Natural killer cell (primary cell): ENCODE data around the gene ACSS3. TPM values are rescaled to one million over a fixed set of nuclear protein-coding genes. Genes with fewer than 3 reads are reported as not detected.
"Not testable (repeated sequence)": the region's sequence is repeated elsewhere in the genome, so short reads cannot be mapped to it uniquely, and the experiment has no call there.

Experiments used
- ATAC-seq, 3 donors: fragments of 150-1000 bp in 2 of 3; fragments of 200-7000 bp in 1 of 3; cut with Tn5 transposase; 1 replicate in 1 of 3; 2 replicates in 2 of 3; pipeline ENCODE4 v1.10.0; 2021; ENCODE audit warnings: mild to moderate bottlenecking in 2 of 3, moderate library complexity in 2 of 3
- DNase-seq, 2 donors: peaks; one replicate each; pipeline versions ENCODE4 v3.0.0 to v3.0.0-alpha.2; 2013 to 2021; ENCODE audit warnings: mixed read lengths in 1 of 2
- H3K27ac ChIP-seq: one replicate; pipeline ENCODE4 v1.5.1; 2013; ENCODE audit warnings: mild to moderate bottlenecking, low read length
- H3K27me3 ChIP-seq: one replicate; pipeline ENCODE4 v1.6.1; 2013; ENCODE audit warnings: low read length; ENCODE audit not compliant: control insufficient read depth, insufficient read depth
- H3K36me3 ChIP-seq: one replicate; pipeline ENCODE4 v1.6.1; 2013; ENCODE audit warnings: low read length; ENCODE audit not compliant: control insufficient read depth, insufficient read depth
- H3K4me1 ChIP-seq: one replicate; pipeline ENCODE4 v1.6.1; 2013; ENCODE audit warnings: low read length; ENCODE audit not compliant: control insufficient read depth, insufficient read depth
- H3K4me3 ChIP-seq: one replicate; pipeline ENCODE4 v1.5.1; 2013; ENCODE audit warnings: low read length
- H3K9me3 ChIP-seq: one replicate; pipeline ENCODE4 v1.6.1; 2013; ENCODE audit warnings: low read length; ENCODE audit not compliant: control insufficient read depth, insufficient read depth
- H3K27ac Mint-ChIP-seq, 2 donors: one replicate each; pipeline ENCODE4 v1.8.0; 2022; ENCODE audit warnings: mild to moderate bottlenecking in 2 of 2, mixed read lengths in 2 of 2, moderate library complexity in 1 of 2
- H3K27me3 Mint-ChIP-seq, 2 donors: one replicate each; pipeline ENCODE4 v1.8.0; 2022; ENCODE audit warnings: low read depth in 2 of 2, mixed read lengths in 2 of 2
- H3K36me3 Mint-ChIP-seq: one replicate; pipeline ENCODE4 v1.8.0; 2022; ENCODE audit warnings: mixed read lengths
- H3K4me1 Mint-ChIP-seq, 2 donors: one replicate each; pipeline ENCODE4 v1.8.0; 2022; ENCODE audit warnings: mixed read lengths in 2 of 2
- H3K4me3 Mint-ChIP-seq: one replicate; pipeline ENCODE4 v1.8.0; 2022; ENCODE audit warnings: mild to moderate bottlenecking, moderate library complexity, mixed read lengths
- H3K9me3 Mint-ChIP-seq, 2 donors: one replicate each; pipeline ENCODE4 v1.8.0; 2022; ENCODE audit warnings: mixed read lengths in 2 of 2
- CTCF ChIP-seq: fragments of 200-600 bp; IDR thresholded peaks from one replicate; pipeline ENCODE4 v1.8.0; 2022; ENCODE audit warnings: antibody characterized with exemption
- WGBS: methylation state at CpG from one replicate; pipeline ENCODE4 v1.1.7; 2013; ENCODE audit warnings: missing lambda C conversion rate; ENCODE audit not compliant: insufficient coverage; 5-methylcytosine and 5-hydroxymethylcytosine counted together
- intact Hi-C: fragments of 100-400 bp; cut with micrococcal nuclease; formaldehyde crosslinking; loops from one replicate; pipeline ENCODE4 v1.14.2; 2022
- total RNA-seq, 4 donors: library from RNA; stranded (reverse); fragments of 120-200 nt in 1 of 4; gene quantifications; one replicate each; pipeline versions ENCODE4 v1.2.3 to v1.2.4, GENCODE V29; 2013 to 2022

ACSS3 gene
- total RNA-seq, 3 donors from 2014 or later (not counting 1 experiment from before 2014, with no cell fraction given), result 2.9 TPM; not detected in 2

GRCh38 chr12:81043979-81044740 lies 33.7 kb upstream of the ACSS3 start:
- intact Hi-C loops, result no loop called here
- H3K36me3 ChIP-seq, result no peaks in the 10 kb centered on the region
- H3K4me1 Mint-ChIP-seq, result no peaks in the 10 kb centered on the region
- no peaks in the 10 kb centered on the region for H3K27me3 Mint-ChIP-seq
- no peaks in the 10 kb centered on the region for H3K27me3 ChIP-seq
- ATAC-seq (no peak), DNase-seq (no peak)
- no peaks in the 10 kb centered on the region for H3K9me3 ChIP-seq
- H3K36me3 Mint-ChIP-seq, result no peaks in the 10 kb centered on the region
- TF ChIP-seq CTCF, result no peak
- H3K9me3 Mint-ChIP-seq, result peaks cover 6 to 16% of the 10 kb centered on the region in 2 donors
- WGBS, result 100% methylated on average over 1 of the region's 1 CpG
- H3K4me3 Mint-ChIP-seq, result no peak overlapping the region
- no peak overlapping the region for H3K27ac ChIP-seq
- H3K4me1 ChIP-seq, result no peaks in the 10 kb centered on the region
- no peak overlapping the region for H3K27ac Mint-ChIP-seq
- H3K4me3 ChIP-seq, result no peak overlapping the region

DNA sequence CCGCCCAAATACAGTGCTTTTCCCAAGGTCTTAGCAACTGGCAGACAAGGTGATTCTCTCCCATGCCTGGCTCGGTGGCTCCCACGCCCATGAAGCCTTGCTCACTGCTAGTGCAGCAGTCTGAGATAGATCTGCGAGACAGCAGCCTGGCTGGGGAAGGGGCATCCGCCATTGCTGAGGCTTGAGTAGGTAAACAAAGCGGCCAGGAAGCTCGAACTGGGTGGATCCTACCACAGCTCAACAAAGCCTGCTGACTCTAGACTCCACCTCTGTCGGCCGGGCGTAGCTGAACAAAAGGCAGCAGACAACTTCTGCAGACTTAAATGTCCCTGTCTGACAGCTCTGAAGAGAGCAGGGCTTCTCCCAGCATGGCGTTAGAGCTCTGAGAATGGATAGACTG lies 12.9 kb upstream of the ACSS3 start:
- H3K27me3 ChIP-seq, H3K27me3 Mint-ChIP-seq, ATAC-seq, intact Hi-C loops, H3K27ac ChIP-seq, H3K4me3 Mint-ChIP-seq, H3K9me3 ChIP-seq, H3K27ac Mint-ChIP-seq, H3K36me3 ChIP-seq, H3K4me1 Mint-ChIP-seq, H3K4me3 ChIP-seq, DNase-seq, H3K4me1 ChIP-seq, H3K36me3 Mint-ChIP-seq: not testable (repeated sequence)
- H3K9me3 Mint-ChIP-seq, result peaks cover 15 to 18% of the 10 kb centered on the region in 2 donors
- 89% methylated on average over 11 of the region's 11 CpGs for WGBS

DNA sequence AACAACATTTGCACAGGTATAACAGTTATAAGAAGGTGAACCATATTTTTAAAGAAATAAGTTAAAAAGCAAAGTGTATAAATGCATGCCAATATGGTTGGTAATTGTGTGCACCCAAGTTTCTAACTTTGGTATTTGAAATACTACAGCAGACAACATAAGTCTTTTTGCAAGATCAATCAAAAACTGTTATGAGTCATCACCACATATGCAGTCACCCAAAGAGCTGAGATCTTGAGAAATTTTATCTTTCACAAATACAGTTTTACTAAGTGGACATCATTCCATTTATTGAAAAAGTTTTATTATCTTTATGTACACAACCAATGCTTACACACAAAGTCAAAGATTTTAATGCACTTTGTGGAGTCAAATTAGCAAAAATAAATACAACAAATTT lies 7.0 kb upstream of the ACSS3 start:
- no peaks in the 10 kb centered on the region for H3K4me1 Mint-ChIP-seq
- H3K36me3 Mint-ChIP-seq, result no peaks in the 10 kb centered on the region
- Histone ChIP-seq H3K4me1 (no peaks in the 10 kb centered on the region), H3K36me3 (no peaks in the 10 kb centered on the region), H3K9me3 (no peaks in the 10 kb centered on the region), H3K27me3 (no peaks in the 10 kb centered on the region), H3K4me3 (no peak overlapping the region), H3K27ac (no peak overlapping the region)
- H3K27me3 Mint-ChIP-seq, result no peaks in the 10 kb centered on the region
- H3K27ac Mint-ChIP-seq, result no peak overlapping the region
- ATAC-seq, result no peak
- intact Hi-C loops, result no loop called here
- no peak for DNase-seq
- H3K9me3 Mint-ChIP-seq, result peaks cover 15 to 17% of the 10 kb centered on the region in 2 donors
- TF ChIP-seq CTCF, result no peak
- no peak overlapping the region for H3K4me3 Mint-ChIP-seq

DNA sequence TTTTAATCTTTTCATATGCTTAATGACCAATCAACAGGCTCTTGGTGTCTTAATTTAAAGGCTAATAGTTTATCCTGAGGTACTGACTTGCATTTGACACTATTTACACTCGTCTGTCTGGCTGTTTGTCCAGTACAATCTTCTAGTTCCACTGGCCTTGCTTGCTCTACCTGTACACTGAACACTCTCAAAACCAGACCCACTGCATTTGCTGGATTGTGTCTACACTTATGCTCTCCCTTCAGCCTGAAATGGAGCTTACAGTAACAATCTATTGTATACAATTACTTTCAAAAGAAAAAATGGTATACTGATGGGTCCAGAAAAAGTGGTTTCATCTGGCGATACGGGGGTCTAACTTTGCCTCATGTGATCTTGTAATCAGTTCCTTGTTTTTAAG lies 2.3 kb upstream of the ACSS3 start:
- Histone ChIP-seq H3K27ac (no peak overlapping the region), H3K27me3 (peaks cover 4% of the 10 kb centered on the region), H3K36me3 (no peaks in the 10 kb centered on the region), H3K9me3 (peaks cover 2% of the 10 kb centered on the region), H3K4me1 (no peaks in the 10 kb centered on the region), H3K4me3 (no peak overlapping the region)
- H3K4me3 Mint-ChIP-seq, result no peak overlapping the region
- H3K27ac Mint-ChIP-seq, result no peak overlapping the region
- H3K27me3 Mint-ChIP-seq, result peaks cover 6 to 10% of the 10 kb centered on the region in 2 donors
- H3K36me3 Mint-ChIP-seq, result peaks cover 5% of the 10 kb centered on the region
- DNase-seq (no peak), ATAC-seq (no peak)
- no peaks in the 10 kb centered on the region for H3K4me1 Mint-ChIP-seq
- TF ChIP-seq CTCF, result no peak
- intact Hi-C loops, result no loop called here
- H3K9me3 Mint-ChIP-seq, result peaks cover 10 to 18% of the 10 kb centered on the region in 2 donors
- WGBS, result 66% methylated on average over 3 of the region's 3 CpGs
